ENCODE measurements around the gene ITIH2.

- TF ChIP-seq, protein P1, sequence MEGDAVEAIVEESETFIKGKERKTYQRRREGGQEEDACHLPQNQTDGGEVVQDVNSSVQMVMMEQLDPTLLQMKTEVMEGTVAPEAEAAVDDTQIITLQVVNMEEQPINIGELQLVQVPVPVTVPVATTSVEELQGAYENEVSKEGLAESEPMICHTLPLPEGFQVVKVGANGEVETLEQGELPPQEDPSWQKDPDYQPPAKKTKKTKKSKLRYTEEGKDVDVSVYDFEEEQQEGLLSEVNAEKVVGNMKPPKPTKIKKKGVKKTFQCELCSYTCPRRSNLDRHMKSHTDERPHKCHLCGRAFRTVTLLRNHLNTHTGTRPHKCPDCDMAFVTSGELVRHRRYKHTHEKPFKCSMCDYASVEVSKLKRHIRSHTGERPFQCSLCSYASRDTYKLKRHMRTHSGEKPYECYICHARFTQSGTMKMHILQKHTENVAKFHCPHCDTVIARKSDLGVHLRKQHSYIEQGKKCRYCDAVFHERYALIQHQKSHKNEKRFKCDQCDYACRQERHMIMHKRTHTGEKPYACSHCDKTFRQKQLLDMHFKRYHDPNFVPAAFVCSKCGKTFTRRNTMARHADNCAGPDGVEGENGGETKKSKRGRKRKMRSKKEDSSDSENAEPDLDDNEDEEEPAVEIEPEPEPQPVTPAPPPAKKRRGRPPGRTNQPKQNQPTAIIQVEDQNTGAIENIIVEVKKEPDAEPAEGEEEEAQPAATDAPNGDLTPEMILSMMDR (conservative IDR thresholded peaks at IDR 0.05; ENCODE audit: low read depth, low read length) = no peak
- no peak for TF ChIP-seq EZH2phosphoT487 (IDR thresholded peaks at IDR 0.05; ENCODE audit: borderline replicate concordance, low read length)
These were observed 40.6 kb upstream of the ITIH2 start for GRCh38 chr10:7662522-7662921.

Data from PC-3 (cell line).